IMR-90 (cell line): ENCODE data around the gene SEMA4D. TPM values are rescaled to one million over a fixed set of nuclear protein-coding genes. Genes with fewer than 3 reads are reported as not detected.

Source experiments
- ATAC-seq: fragments of 200-7000 bp; cut with Tn5 transposase; 2 replicates; pipeline ENCODE4 v1.9.1; 2020; ENCODE audit warnings: low read depth, mild to moderate bottlenecking, moderate library complexity
- BruUV-seq: library from RNA; stranded (reverse); fragments of 400-500 nt; replicated peaks from 2 replicates; lab custom pipeline; 2021; lab: Mats Ljungman, UMichigan
- CTCF ChIA-PET: fragments of 300-600 bp; formaldehyde crosslinking; extraction: SDS; loops from one replicate; lab custom pipeline; 2021; ENCODE audit warnings: antibody characterized with exemption; lab: Yijun Ruan, JAX
- POLR2A ChIA-PET: fragments of 300-600 bp; sonication (Branson Sonifier 250); formaldehyde crosslinking; loops from one replicate; lab custom pipeline; 2022; ENCODE audit warnings: antibody characterized with exemption; ENCODE audit not compliant: unreplicated experiment; lab: Charles Lee
- DNase-seq: peaks from one replicate; pipeline ENCODE4 v3.0.0; 2013
- H2AFZ ChIP-seq: replicated peaks from 2 replicates; pipeline ENCODE3; 2013; ENCODE audit warnings: low read length, mild to moderate bottlenecking; ENCODE audit not compliant: poor library complexity
- H2AK5ac ChIP-seq: 2 replicates; pipeline ENCODE4 v1.6.1; 2013; ENCODE audit warnings: low read depth, low read length, inconsistent platforms
- H2AK9ac ChIP-seq: replicated peaks from 2 replicates; pipeline ENCODE3; 2013; ENCODE audit warnings: mild to moderate bottlenecking, low read depth, low read length, moderate library complexity; ENCODE audit not compliant: poor library complexity
- H2BK120ac ChIP-seq: 2 replicates; pipeline ENCODE4 v1.6.1; 2013; ENCODE audit warnings: low read depth, low read length, inconsistent platforms
- H2BK15ac ChIP-seq: 3 replicates; pipeline ENCODE4 v1.6.1; 2013; ENCODE audit warnings: low read depth, low read length, inconsistent platforms
- H2BK20ac ChIP-seq: 2 replicates; pipeline ENCODE4 v1.6.1; 2013; ENCODE audit warnings: low read depth, mild to moderate bottlenecking, inconsistent platforms, low read length, moderate library complexity
- H2BK5ac ChIP-seq: 2 replicates; pipeline ENCODE4 v1.6.1; 2013; ENCODE audit warnings: mild to moderate bottlenecking, low read depth, low read length, inconsistent platforms; ENCODE audit not compliant: poor library complexity, severe bottlenecking
- H3K14ac ChIP-seq: replicated peaks from 2 replicates; pipeline ENCODE4 v1.6.1; 2013; ENCODE audit warnings: low read depth, low read length, inconsistent platforms
- H3K18ac ChIP-seq: 2 replicates; pipeline ENCODE4 v1.6.1; 2013; ENCODE audit warnings: low read depth, low read length, control low read depth
- H3K23ac ChIP-seq: 2 replicates; pipeline ENCODE4 v1.6.1; 2013; ENCODE audit warnings: low read depth, low read length, inconsistent platforms
- H3K27ac ChIP-seq: 2 replicates; pipeline ENCODE4 v1.5.1; 2013; ENCODE audit warnings: mild to moderate bottlenecking, control low read depth, low read length; ENCODE audit not compliant: insufficient read depth
- H3K27me3 ChIP-seq: 2 replicates; pipeline ENCODE4 v1.6.1; 2013; ENCODE audit warnings: low read length; ENCODE audit not compliant: control insufficient read depth, insufficient read depth
- H3K36me3 ChIP-seq: 2 replicates; pipeline ENCODE4 v1.6.1; 2013; ENCODE audit warnings: low read length, mixed read lengths; ENCODE audit not compliant: control insufficient read depth, insufficient read depth
- H3K4ac ChIP-seq: 2 replicates; pipeline ENCODE4 v1.6.1; 2013; ENCODE audit warnings: low read depth, low read length, inconsistent platforms
- H3K4me1 ChIP-seq: 2 replicates; pipeline ENCODE4 v1.6.1; 2013; ENCODE audit warnings: low read length, mixed read lengths; ENCODE audit not compliant: control insufficient read depth, insufficient read depth
- H3K4me2 ChIP-seq: 2 replicates; pipeline ENCODE4 v1.6.1; 2013; ENCODE audit warnings: low read depth, mild to moderate bottlenecking, control low read depth, low read length, moderate library complexity
- H3K4me3 ChIP-seq: 2 replicates; pipeline ENCODE4 v1.5.1; 2013; ENCODE audit warnings: low read depth, mild to moderate bottlenecking, control low read depth, low read length, moderate library complexity; ENCODE audit not compliant: insufficient read depth
- H3K56ac ChIP-seq: 2 replicates; pipeline ENCODE4 v1.6.1; 2013; ENCODE audit warnings: low read length, inconsistent platforms; ENCODE audit not compliant: insufficient read depth; ENCODE audit errors: extremely low read depth
- H3K79me1 ChIP-seq, 2 experiments: 2 replicates each; pipeline ENCODE4 v1.6.1; 2013; ENCODE audit warnings: low read length in 2 of 2, inconsistent platforms in 1 of 2, low read depth in 1 of 2
- H3K9ac ChIP-seq: 2 replicates; pipeline ENCODE4 v1.6.1; 2013; ENCODE audit warnings: low read depth, low read length, control low read depth
- H3K9me1 ChIP-seq: 2 replicates; pipeline ENCODE4 v1.6.1; 2013; ENCODE audit warnings: low read length, inconsistent platforms; ENCODE audit not compliant: insufficient read depth
- H3K9me3 ChIP-seq: 2 replicates; pipeline ENCODE4 v1.6.1; 2013; ENCODE audit warnings: low read length; ENCODE audit not compliant: control insufficient read depth, insufficient read depth
- H4K20me1 ChIP-seq: 2 replicates; pipeline ENCODE4 v1.6.1; 2013; ENCODE audit warnings: low read length, inconsistent platforms; ENCODE audit not compliant: insufficient read depth
- H4K5ac ChIP-seq: 2 replicates; pipeline ENCODE4 v1.6.1; 2013; ENCODE audit warnings: mild to moderate bottlenecking, low read depth, low read length, control low read depth
- H4K8ac ChIP-seq, 2 experiments: 2 replicates each; pipeline ENCODE4 v1.6.1; 2013; ENCODE audit warnings: low read depth in 2 of 2, low read length in 2 of 2, control low read depth in 1 of 2, inconsistent platforms in 1 of 2
- H4K91ac ChIP-seq: 2 replicates; pipeline ENCODE4 v1.6.1; 2013; ENCODE audit warnings: low read depth, low read length, inconsistent platforms; ENCODE audit not compliant: insufficient read depth
- CHD1 ChIP-seq: IDR thresholded peaks from 2 replicates; pipeline ENCODE4 v1.6.1; 2012; ENCODE audit warnings: low read depth, low read length, improper control_type of control experiment
- MAFK ChIP-seq: IDR thresholded peaks from 2 replicates; pipeline ENCODE4 v1.6.1; 2012; ENCODE audit warnings: low read depth, low read length, improper control_type of control experiment
- MAZ ChIP-seq: IDR thresholded peaks from 2 replicates; pipeline ENCODE4 v1.6.1; 2012; ENCODE audit warnings: low read depth, mild to moderate bottlenecking, low read length, improper control_type of control experiment, moderate library complexity, borderline replicate concordance
- MXI1 ChIP-seq: IDR thresholded peaks from 2 replicates; pipeline ENCODE4 v1.6.1; 2012; ENCODE audit warnings: low read depth, mild to moderate bottlenecking, low read length, moderate library complexity, borderline replicate concordance
- NFE2L2 ChIP-seq: fragments of 150-350 bp; IDR thresholded peaks from 2 replicates; pipeline ENCODE4 v1.6.1; 2016; ENCODE audit warnings: low read depth, mild to moderate bottlenecking, low read length
- RAD21 ChIP-seq: IDR thresholded peaks from 2 replicates; pipeline ENCODE4 v1.6.1; 2012; ENCODE audit warnings: low read length, improper control_type of control experiment
- RCOR1 ChIP-seq: IDR thresholded peaks from 2 replicates; pipeline ENCODE4 v1.6.1; 2012; ENCODE audit warnings: mild to moderate bottlenecking, low read length, improper control_type of control experiment; ENCODE audit not compliant: insufficient replicate concordance
- RFX5 ChIP-seq: IDR thresholded peaks from 2 replicates; pipeline ENCODE4 v1.8.0; 2012; ENCODE audit warnings: low read depth, mild to moderate bottlenecking, low read length, moderate library complexity
- WGBS, 2 experiments: methylation state at CpG; one replicate each; pipeline versions ENCODE4 v1.1.5 to v1.1.7; 2013; ENCODE audit warnings: missing lambda C conversion rate in 2 of 2; ENCODE audit not compliant: insufficient read length in 1 of 2; ENCODE audit errors: extremely low coverage in 2 of 2; 5-methylcytosine and 5-hydroxymethylcytosine counted together
- dilution Hi-C: fragments of 300-500 bp; cut with HindIII; formaldehyde crosslinking; loops from one replicate; pipeline ENCODE4 v1.14.3; 2018; ENCODE audit warnings: low sequenced_read_pairs; ENCODE audit not compliant: unreplicated experiment
- in situ Hi-C: fragments of 300-500 bp; cut with MboI; formaldehyde crosslinking; loops from 3 replicates; pipeline ENCODE4 v1.14.3; 2019; ENCODE audit warnings: low sequenced_read_pairs, inconsistent platforms, mixed read lengths
- intact Hi-C: fragments of 100-400 bp; cut with micrococcal nuclease; formaldehyde crosslinking; loops from 2 replicates; pipeline ENCODE4 v1.10.0; 2022
- polyA plus RNA-seq, 3 experiments: library from polyadenylated mRNA; depleted of rRNA; stranded (reverse); fragments of >200 nt; gene quantifications; 2 replicates each; pipeline ENCODE4 v1.2.3, GENCODE V29; 2012; ENCODE audit warnings: low replicate concordance in 1 of 3
- total RNA-seq: library from RNA; depleted of rRNA; stranded (reverse); fragments of >200 nt; gene quantifications from 2 replicates; pipeline ENCODE4 v1.2.3, GENCODE V29; 2012
- TF ChIP-seq, protein P1 (sequence below): fragments of 150-350 bp; IDR thresholded peaks from 2 replicates; pipeline ENCODE4 v1.6.1; 2016; ENCODE audit warnings: low read depth, mild to moderate bottlenecking, low read length, moderate library complexity, borderline replicate concordance

Gene SEMA4D
- total and polyA plus RNA-seq, 2 of the 4 experiments (the other 2 are of a cell fraction): 0.90 to 1.5 TPM

DNA sequence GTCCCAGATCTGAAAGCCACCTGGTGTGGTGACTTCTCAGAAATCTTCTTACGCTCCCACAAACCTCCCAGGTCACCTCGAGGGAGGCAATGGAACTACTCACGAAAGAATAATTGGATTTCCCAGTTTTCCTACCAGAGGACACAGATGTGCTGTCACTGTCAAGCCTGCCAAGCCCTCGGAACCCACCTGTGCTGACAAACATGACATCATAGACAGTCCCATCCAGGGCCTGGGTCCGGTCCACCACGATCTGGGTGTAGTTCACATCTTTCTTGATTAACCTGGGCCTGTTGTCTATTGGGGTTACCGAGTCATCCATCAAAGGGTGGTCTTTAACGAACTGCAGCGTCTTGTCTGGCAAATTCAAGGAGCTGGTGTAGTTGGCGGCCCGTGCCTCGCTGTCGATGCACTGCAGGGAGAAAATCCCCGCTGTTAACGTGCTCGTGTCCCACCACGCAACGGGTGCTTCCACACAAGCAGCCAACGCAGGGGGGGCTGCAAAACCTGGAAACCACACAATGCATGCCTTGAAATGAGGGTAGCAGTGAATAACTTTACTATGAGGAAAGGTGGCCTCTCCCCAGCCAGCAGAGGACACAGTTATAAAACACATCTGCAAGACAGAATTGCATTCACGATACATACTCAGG lies 110.6 kb downstream of the SEMA4D start (continued):
- TF ChIP-seq MAZ: no peak

DNA sequence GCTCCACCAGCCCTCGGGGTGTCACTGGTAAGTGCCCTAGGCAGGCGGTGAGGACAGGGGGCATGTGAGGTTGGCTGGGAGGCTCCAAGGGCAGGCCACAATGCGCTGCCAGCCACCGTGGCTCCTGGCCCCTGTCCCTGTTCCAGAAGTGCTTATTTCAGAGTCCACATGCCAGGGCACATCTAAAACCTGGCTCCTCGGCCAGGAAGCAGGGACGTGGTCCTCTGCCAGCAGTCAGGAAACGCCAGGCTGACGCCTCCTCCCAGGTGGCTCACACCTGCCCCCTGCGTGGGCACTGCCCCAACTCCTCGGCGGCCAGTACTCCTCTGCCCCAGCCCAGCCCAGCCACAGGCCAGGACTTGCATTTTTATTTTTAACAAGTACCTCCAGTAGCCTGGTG lies 111.1 kb downstream of the SEMA4D start:
- H3K9ac ChIP-seq: no peak overlapping the region
- H2AK9ac ChIP-seq: no peak overlapping the region
- H3K36me3 ChIP-seq: peaks cover 41% of the 10 kb centered on the region
- H3K27me3 ChIP-seq: no peaks in the 10 kb centered on the region
- intact Hi-C loops: no loop called here
- no peak overlapping the region for H3K27ac ChIP-seq
- no peak overlapping the region for H3K56ac ChIP-seq
- H2BK15ac ChIP-seq: no peak overlapping the region
- H4K5ac ChIP-seq: no peak overlapping the region; the same call in 1 of the 2 replicates
- H4K91ac ChIP-seq: no peak overlapping the region
- no peak overlapping the region for H2BK20ac ChIP-seq
- WGBS, 2 experiments: 94% methylated on average over 7 of the region's 11 CpGs; no CpG with 5 or more reads in 1 of the 2 experiments
- BruUV-seq: no TSS peak
- H3K4me2 ChIP-seq: no peak overlapping the region
- no peak overlapping the region for H2AFZ ChIP-seq
- H3K23ac ChIP-seq: no peak overlapping the region
- POLR2A ChIA-PET: no interaction called here
- no peak overlapping the region for H3K14ac ChIP-seq
- H4K20me1 ChIP-seq: no peaks in the 10 kb centered on the region
- ATAC-seq (no peak), DNase-seq (no peak)
- no peak overlapping the region for H2BK120ac ChIP-seq
- peaks cover 8% of the 10 kb centered on the region; the same call in 1 of the 2 replicates for H3K9me1 ChIP-seq
- H2AK5ac ChIP-seq: no peak overlapping the region
- H3K9me3 ChIP-seq: no peaks in the 10 kb centered on the region
- H3K79me1 ChIP-seq: no peaks in the 10 kb centered on the region
- in situ Hi-C loops: no loop called here
- peaks cover 26% of the 10 kb centered on the region for H3K4me1 ChIP-seq
- no peak overlapping the region for H3K4ac ChIP-seq
- CTCF ChIA-PET: no interaction called here
- no peak overlapping the region for H3K4me3 ChIP-seq
- H3K18ac ChIP-seq: no peak overlapping the region; the same call in 1 of the 2 replicates
- dilution Hi-C loops: no loop called here
- no peak overlapping the region for H4K8ac ChIP-seq
- no peak overlapping the region for H2BK5ac ChIP-seq
- TF ChIP-seq CHD1 (no peak), MAZ (no peak), RAD21 (no peak), RCOR1 (no peak), NFE2L2 (no peak), RFX5 (no peak), MAFK (no peak), MXI1 (no peak)
- TF ChIP-seq, protein P1, sequence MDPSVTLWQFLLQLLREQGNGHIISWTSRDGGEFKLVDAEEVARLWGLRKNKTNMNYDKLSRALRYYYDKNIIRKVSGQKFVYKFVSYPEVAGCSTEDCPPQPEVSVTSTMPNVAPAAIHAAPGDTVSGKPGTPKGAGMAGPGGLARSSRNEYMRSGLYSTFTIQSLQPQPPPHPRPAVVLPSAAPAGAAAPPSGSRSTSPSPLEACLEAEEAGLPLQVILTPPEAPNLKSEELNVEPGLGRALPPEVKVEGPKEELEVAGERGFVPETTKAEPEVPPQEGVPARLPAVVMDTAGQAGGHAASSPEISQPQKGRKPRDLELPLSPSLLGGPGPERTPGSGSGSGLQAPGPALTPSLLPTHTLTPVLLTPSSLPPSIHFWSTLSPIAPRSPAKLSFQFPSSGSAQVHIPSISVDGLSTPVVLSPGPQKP: no peak
